K562 (cell line): Measurements from ENCODE around the gene CHCHD1. TPM values are rescaled to one million over a fixed set of nuclear protein-coding genes. Genes with fewer than 3 reads are reported as not detected.
A peak's percentile ranks its signal among the peaks of the same experiment; 100 is the strongest.

Source experiments
- BRF2 ChIP-seq: IDR thresholded peaks from 3 replicates; pipeline ENCODE4 v1.6.1; 2011; ENCODE audit warnings: borderline replicate concordance, mild to moderate bottlenecking; ENCODE audit not compliant: insufficient read length, insufficient read depth
- CBX8 ChIP-seq: fragments of 200-600 bp; sonication (generic); IDR thresholded peaks from 2 replicates; pipeline ENCODE4 v1.6.1; 2012; ENCODE audit warnings: borderline replicate concordance, mixed run types, low read depth, mild to moderate bottlenecking, moderate library complexity, mixed read lengths, low read length, control low read depth, inconsistent platforms; ENCODE audit not compliant: poor library complexity, severe bottlenecking; ENCODE audit errors: extremely low read depth
- E2F6 ChIP-seq, 2 experiments: IDR thresholded peaks; 2 replicates each; pipeline ENCODE4 v1.6.1; 2011; ENCODE audit warnings: borderline replicate concordance in 1 of 2, control low read depth in 1 of 2, low read depth in 1 of 2, low read length in 1 of 2, mild to moderate bottlenecking in 1 of 2, mixed read lengths in 1 of 2, moderate library complexity in 1 of 2; ENCODE audit not compliant: insufficient read depth in 1 of 2, insufficient read length in 1 of 2, poor library complexity in 1 of 2, severe bottlenecking in 1 of 2; ENCODE audit errors: extremely low read depth in 1 of 2
- FOXK1 ChIP-seq: sonication (generic); formaldehyde crosslinking; IDR thresholded peaks from 2 replicates; pipeline ENCODE4 v1.8.0; 2022; ENCODE audit warnings: missing genetic modification reagents, mild to moderate bottlenecking, borderline replicate concordance
- HIVEP1 ChIP-seq: fragments of 250-450 bp; sonication (Bioruptor Pico); IDR thresholded peaks from 2 replicates; pipeline ENCODE4 v1.4.0; 2020; ENCODE audit warnings: mild to moderate bottlenecking
- HLTF ChIP-seq: fragments of 450-650 bp; IDR thresholded peaks from 2 replicates; pipeline ENCODE4 v1.6.1; 2016
- KAT8 ChIP-seq: fragments of 450-650 bp; IDR thresholded peaks from 2 replicates; pipeline ENCODE4 v1.6.1; 2016; ENCODE audit warnings: low read depth, mild to moderate bottlenecking
- MNT ChIP-seq, 2 experiments: fragments of 450-650 bp; conservative IDR thresholded peaks; 2 replicates each; pipeline ENCODE4 v1.6.1; 2017; ENCODE audit warnings: mild to moderate bottlenecking in 2 of 2, moderate library complexity in 2 of 2
- NEUROD1 ChIP-seq: fragments of 150-350 bp; IDR thresholded peaks from 2 replicates; pipeline ENCODE4 v1.6.1; 2014; ENCODE audit warnings: borderline replicate concordance, low read length, low read depth; ENCODE audit not compliant: partially characterized antibody
- NFE2L1 ChIP-seq: fragments of 450-650 bp; IDR thresholded peaks from 2 replicates; pipeline ENCODE4 v1.6.1; 2016; ENCODE audit warnings: missing genetic modification characterization, low read depth, mild to moderate bottlenecking, missing compliant biosample characterization, moderate library complexity, borderline replicate concordance
- NFIC ChIP-seq: fragments of 450-650 bp; IDR thresholded peaks from 2 replicates; pipeline ENCODE4 v1.6.1; 2017; ENCODE audit warnings: mild to moderate bottlenecking, inconsistent platforms
- NFXL1 ChIP-seq: fragments of 450-650 bp; formaldehyde crosslinking; IDR thresholded peaks from 2 replicates; pipeline ENCODE4 v1.4.0; 2021; ENCODE audit warnings: mild to moderate bottlenecking
- PHF8 ChIP-seq: fragments of 200-600 bp; sonication (generic); IDR thresholded peaks from 2 replicates; pipeline ENCODE4 v1.6.1; 2012; ENCODE audit warnings: mixed run types, mild to moderate bottlenecking, inconsistent platforms, low read length, moderate library complexity, borderline replicate concordance
- PKNOX1 ChIP-seq: fragments of 450-650 bp; IDR thresholded peaks from 2 replicates; pipeline ENCODE4 v1.6.1; 2016
- SRF ChIP-seq, 2 experiments: fragments of 250-450, 450-650 bp in 1 of 2; sonication (Bioruptor Pico) in 1 of 2; sonication (generic) in 1 of 2; formaldehyde crosslinking; IDR thresholded peaks; 2 replicates each; pipeline versions ENCODE4 v1.5.0 to v1.5.1; 2020 to 2022; ENCODE audit warnings: mild to moderate bottlenecking in 1 of 2, missing genetic modification reagents in 1 of 2
- STAT5B ChIP-seq: fragments of 250-450 bp; sonication (Bioruptor Pico); IDR thresholded peaks from 2 replicates; pipeline ENCODE4 v1.8.0; 2021; ENCODE audit warnings: mild to moderate bottlenecking, inconsistent platforms
- ZBTB2 ChIP-seq: fragments of 450-650 bp; IDR thresholded peaks from 2 replicates; pipeline ENCODE4 v1.6.1; 2016; ENCODE audit warnings: antibody characterized with exemption
- ZNF253 ChIP-seq: fragments of 250-450 bp; sonication (Bioruptor Pico); conservative IDR thresholded peaks from 2 replicates; pipeline ENCODE4 v1.6.1; 2021; ENCODE audit warnings: mild to moderate bottlenecking
- ZNF644 ChIP-seq: fragments of 200-800 bp; sonication (Bioruptor generic); IDR thresholded peaks from 2 replicates; pipeline ENCODE4 v1.6.1; 2016; ENCODE audit warnings: low read depth, missing genetic modification characterization, missing compliant biosample characterization
- ZNF695 ChIP-seq: fragments of 450-650 bp; formaldehyde crosslinking; IDR thresholded peaks from 2 replicates; pipeline ENCODE4 v1.4.0; 2020; ENCODE audit warnings: mild to moderate bottlenecking, moderate library complexity
- ZNF764 ChIP-seq: fragments of 250-450 bp; sonication (Bioruptor Pico); IDR thresholded peaks from 2 replicates; pipeline ENCODE4 v1.4.0; 2020; ENCODE audit warnings: low read depth, mild to moderate bottlenecking, moderate library complexity
- polyA plus RNA-seq, 8 experiments: library from polyadenylated mRNA; depleted of rRNA in 4 of 8; stranded (reverse) in 5 of 8; unstranded in 3 of 8; fragments of >200 nt; fragmentation: Nextera tagmentation in 2 of 8; fragmentation: Illumina TruSeq in 1 of 8; extraction: Ambion mirVana in 2 of 8; extraction: Trizol in 1 of 8; gene quantifications; 2 replicates each; pipeline versions ENCODE4 v1.2.1 to v1.2.3, GENCODE V29; 2011 to 2014; ENCODE audit warnings: inconsistent platforms in 1 of 8, missing spikeins in 1 of 8
- total RNA-seq, 7 experiments: library from RNA; depleted of rRNA in 6 of 7; stranded (reverse); fragments of >200 nt in 6 of 7; fragmentation: Illumina TruSeq in 2 of 7; extraction: Trizol in 2 of 7; gene quantifications; 2 replicates each; pipeline versions ENCODE4 v1.2.1 to v1.2.3, GENCODE V29; 2011 to 2021; ENCODE audit warnings: low replicate concordance in 1 of 7

CHCHD1 gene
- total and polyA plus RNA-seq, 9 of the 15 experiments (the other 6 are each of a cell fraction or from before 2014, with no cell fraction given), result 52.9 to 126 (median 83.4) TPM

- TF ChIP-seq HIVEP1 (CRISPR knock-in tag) (no peak; the same call in 1 of the 2 replicates), NFE2L1 (tag) (no peak), NEUROD1 (no peak), E2F6 (IDR thresholded peaks at IDR 0.05; ENCODE audit: borderline replicate concordance in 1 of 2, extremely low read depth in 1 of 2, insufficient read depth in 1 of 2, insufficient read length in 1 of 2, low read depth in 1 of 2, low read length in 1 of 2, poor library complexity in 1 of 2, severe bottlenecking in 1 of 2) (peak; percentile 64 to 72), ZNF695 (no peak), NFIC (no peak; the same call in 1 of the 2 replicates), HLTF (no peak), ZNF253 (CRISPR knock-in tag) (no peak), ZNF764 (CRISPR knock-in tag) (no peak), ZNF644 (tag) (peak; percentile 74; the same call in 1 of the 2 replicates), STAT5B (no peak), BRF2 (no peak), KAT8 (no peak), CBX8 (no peak), FOXK1 (CRISPR knock-in tag) (peak; percentile 71; the same call in 1 of the 2 replicates), PKNOX1 (peak; percentile 76), ZBTB2 (no peak; the same call in 1 of the 2 replicates), SRF (CRISPR knock-in tag; IDR thresholded peaks at IDR 0.05) (peak in 1 of 2 experiments; percentile 60; a peak in 1 of 4 replicates), PHF8 (peak; percentile 68; the same call in 1 of the 2 replicates), NFXL1 (CRISPR knock-in tag) (no peak), MNT (conservative IDR thresholded peaks at IDR 0.05) (peak; percentile 94 to 98)
These were observed 3.4 kb downstream of the CHCHD1 start, which contains the start of gene ZSWIM8 (continued) for GRCh38 chr10:73785211-73785720.
